Peyer's patch (tissue), 4 donors: ENCODE data around the gene TM9SF4.

ENCODE experiments used
- CTCF ChIP-seq, 6 experiments: fragments of 450-650 bp in 4 of 6; fragments of 200-600 bp in 2 of 6; sonication (generic) in 1 of 6; IDR thresholded peaks; one replicate each; pipeline ENCODE4 v1.5.1; 2017 to 2019; ENCODE audit warnings: antibody characterized with exemption in 6 of 6, mild to moderate bottlenecking in 3 of 6, moderate library complexity in 1 of 6
- POLR2A ChIP-seq, 2 donors: fragments of 450-650 bp; IDR thresholded peaks; one replicate each; pipeline ENCODE4 v1.5.1; 2017; ENCODE audit warnings: antibody characterized with exemption in 2 of 2, mild to moderate bottlenecking in 2 of 2, moderate library complexity in 2 of 2

GRCh38 chr20:32149566-32150170, 40.2 kb downstream of the TM9SF4 start:
- TF ChIP-seq CTCF (IDR thresholded peaks at IDR 0.05) (no peak), POLR2A (IDR thresholded peaks at IDR 0.05) (no peak)
